ENCODE results near the gene KRT31. TPM values are rescaled to one million over a fixed set of nuclear protein-coding genes. Genes with fewer than 3 reads are reported as not detected.

The KRT31 gene
- total RNA-seq, 1 donor from 2014 or later = not detected

GRCh38 chr17:41417576-41418015 is 20.2 kb upstream of the KRT31 start:
- H3K9me3 Mint-ChIP-seq = no peaks in the 10 kb centered on the region
- no peak for DNase-seq (ENCODE audit: low spot score in 2 of 2, unreplicated experiment in 2 of 2)
- H3K27ac Mint-ChIP-seq = peak overlapping the region; percentile 60
- H3K4me1 Mint-ChIP-seq = peaks cover 53% of the 10 kb centered on the region
- no peaks in the 10 kb centered on the region for H3K27me3 Mint-ChIP-seq (ENCODE audit: low read depth)
- H3K36me3 Mint-ChIP-seq = no peaks in the 10 kb centered on the region
- no peak overlapping the region for H3K4me3 Mint-ChIP-seq
- peak; percentile 38 for TF ChIP-seq CTCF (IDR thresholded peaks at IDR 0.05; ENCODE audit: unreplicated experiment)

- Mint-ChIP-seq H3K27ac (no peak overlapping the region), H3K27me3 (ENCODE audit: low read depth) (no peaks in the 10 kb centered on the region), H3K4me1 (peaks cover 53% of the 10 kb centered on the region), H3K4me3 (no peak overlapping the region), H3K9me3 (no peaks in the 10 kb centered on the region), H3K36me3 (no peaks in the 10 kb centered on the region)
- TF ChIP-seq CTCF (IDR thresholded peaks at IDR 0.05; ENCODE audit: unreplicated experiment) = no peak
- DNase-seq (ENCODE audit: low spot score in 2 of 2, unreplicated experiment in 2 of 2) = no peak
Observed at GRCh38 chr17:41417127-41417526, 19.7 kb upstream of the KRT31 start.

GRCh38 chr17:41416479-41416878 is 19.1 kb upstream of the KRT31 start:
- DNase-seq (ENCODE audit: low spot score in 2 of 2, unreplicated experiment in 2 of 2) = no peak
- H3K9me3 Mint-ChIP-seq = no peaks in the 10 kb centered on the region
- H3K27me3 Mint-ChIP-seq (ENCODE audit: low read depth) = no peaks in the 10 kb centered on the region
- H3K4me1 Mint-ChIP-seq = peaks cover 48% of the 10 kb centered on the region
- peak overlapping the region; percentile 35 for H3K27ac Mint-ChIP-seq
- no peak overlapping the region for H3K4me3 Mint-ChIP-seq
- H3K36me3 Mint-ChIP-seq = no peaks in the 10 kb centered on the region
- TF ChIP-seq CTCF (IDR thresholded peaks at IDR 0.05; ENCODE audit: unreplicated experiment) = no peak

- DNase-seq (ENCODE audit: low spot score in 2 of 2, unreplicated experiment in 2 of 2) = no peak
Observed at GRCh38 chr17:41415833-41416335, 18.5 kb upstream of the KRT31 start.

GRCh38 chr17:41415411-41415810 is 18.0 kb upstream of the KRT31 start:
- Mint-ChIP-seq H3K4me1 (peaks cover 38% of the 10 kb centered on the region), H3K27ac (no peak overlapping the region)

More at GRCh38 chr17:41415833-41416335, 18.5 kb upstream of the KRT31 start:
- no peaks in the 10 kb centered on the region for H3K36me3 Mint-ChIP-seq
- peaks cover 42% of the 10 kb centered on the region for H3K4me1 Mint-ChIP-seq
- no peaks in the 10 kb centered on the region for H3K9me3 Mint-ChIP-seq
- no peaks in the 10 kb centered on the region for H3K27me3 Mint-ChIP-seq (ENCODE audit: low read depth)
- no peak for TF ChIP-seq CTCF (IDR thresholded peaks at IDR 0.05; ENCODE audit: unreplicated experiment)
- peak overlapping the region; percentile 35 for H3K27ac Mint-ChIP-seq
- H3K4me3 Mint-ChIP-seq = no peak overlapping the region

More at GRCh38 chr17:41415411-41415810, 18.0 kb upstream of the KRT31 start:
- no peaks in the 10 kb centered on the region for H3K27me3 Mint-ChIP-seq (ENCODE audit: low read depth)
- no peaks in the 10 kb centered on the region for H3K36me3 Mint-ChIP-seq
- no peak for DNase-seq (ENCODE audit: low spot score in 2 of 2, unreplicated experiment in 2 of 2)
- TF ChIP-seq CTCF (IDR thresholded peaks at IDR 0.05; ENCODE audit: unreplicated experiment) = no peak
- H3K4me3 Mint-ChIP-seq = no peak overlapping the region
- H3K9me3 Mint-ChIP-seq = no peaks in the 10 kb centered on the region
